Right lobe of liver (tissue), 6 donors: ENCODE results near the gene CDO1. TPM values are rescaled to one million over a fixed set of nuclear protein-coding genes. Genes with fewer than 3 reads are reported as not detected.
"Not testable (repeated sequence)": the region's sequence is repeated elsewhere in the genome, so short reads cannot be mapped to it uniquely, and the experiment has no call there.

ENCODE experiments used
- ATAC-seq, 4 donors: fragments of 200-7000 bp; cut with Tn5 transposase; one replicate each; pipeline ENCODE4 v1.9.1; 2020; ENCODE audit warnings: mild to moderate bottlenecking in 4 of 4, moderate library complexity in 4 of 4
- DNase-seq, 3 donors: peaks; one replicate each; pipeline ENCODE4 v3.0.0-alpha.2; 2020
- H3K27ac ChIP-seq, 3 donors: fragments of 200-600 bp; one replicate each; pipeline ENCODE4 v1.8.0; 2022
- H3K27me3 ChIP-seq, 2 donors: fragments of 200-600 bp; one replicate each; pipeline ENCODE4 v1.8.0; 2022
- H3K36me3 ChIP-seq, 4 donors: fragments of 200-600 bp; sonication (generic) in 1 of 4; one replicate each; pipeline versions ENCODE4 v1.5.1 to v1.8.0; 2017 to 2022; ENCODE audit warnings: control low read depth in 1 of 4
- H3K4me1 ChIP-seq, 4 donors: fragments of 200-600 bp; sonication (generic) in 1 of 4; one replicate each; pipeline versions ENCODE4 v1.5.1 to v1.8.0; 2017 to 2022; ENCODE audit warnings: control low read depth in 1 of 4
- H3K4me3 ChIP-seq, 3 donors: fragments of 200-600 bp; one replicate each; pipeline ENCODE4 v1.8.0; 2022
- H3K9me3 ChIP-seq, 4 donors: fragments of 200-600 bp; sonication (generic) in 1 of 4; one replicate each; pipeline versions ENCODE4 v1.5.1 to v1.8.0; 2017 to 2022; ENCODE audit warnings: control low read depth in 1 of 4
- POLR2A ChIP-seq: fragments of 450-650 bp; IDR thresholded peaks from one replicate; pipeline ENCODE4 v1.6.1; 2017; ENCODE audit warnings: antibody characterized with exemption, mild to moderate bottlenecking
- WGBS: methylation state at CpG from one replicate; pipeline ENCODE4 v1.1.6; 2018; ENCODE audit warnings: low coverage, low lambda C conversion rate; ENCODE audit not compliant: insufficient coverage; ENCODE audit errors: missing lambda C conversion rate; 5-methylcytosine and 5-hydroxymethylcytosine counted together
- intact Hi-C, 2 donors: fragments of 100-400 bp; cut with DNase I; formaldehyde crosslinking; loops; one replicate each; pipeline versions ENCODE4 v1.11.2 to v1.14.1; 2022
- total RNA-seq, 6 experiments: library from RNA; depleted of rRNA in 2 of 6; stranded (reverse); fragments of >200 nt in 2 of 6; fragmentation: NEBNext Ultra II Directional in 3 of 6; extraction: Animal tissue kit (Norgen Biotek cat#: 25700) in 3 of 6; gene quantifications; one replicate each; pipeline versions ENCODE4 v1.1.0 to v1.2.4, GENCODE V29; 2016 to 2023
- TF ChIP-seq, protein P1 (sequence below), 4 donors: fragments of 200-600 bp in 3 of 4; fragments of 450-650 bp in 1 of 4; IDR thresholded peaks; one replicate each; pipeline versions ENCODE4 v1.5.1 to v1.8.0; 2016 to 2022; ENCODE audit warnings: antibody characterized with exemption in 4 of 4, mild to moderate bottlenecking in 2 of 4
- donor health status: DM: no; HTN: yes; CAD: no.
- donor health status: DM: no; HTN: no; CAD: no.
- donor health status: DM: no; HTN: no; CAD: no.
- donor health status: DM: no; HTN: yes; CAD: no.
- donor health status: DM: no; HTN: yes; CAD: no.

The CDO1 gene
- total RNA-seq, 6 experiments from 2014 or later: 98.9 to 260 (median 154) TPM

DNA sequence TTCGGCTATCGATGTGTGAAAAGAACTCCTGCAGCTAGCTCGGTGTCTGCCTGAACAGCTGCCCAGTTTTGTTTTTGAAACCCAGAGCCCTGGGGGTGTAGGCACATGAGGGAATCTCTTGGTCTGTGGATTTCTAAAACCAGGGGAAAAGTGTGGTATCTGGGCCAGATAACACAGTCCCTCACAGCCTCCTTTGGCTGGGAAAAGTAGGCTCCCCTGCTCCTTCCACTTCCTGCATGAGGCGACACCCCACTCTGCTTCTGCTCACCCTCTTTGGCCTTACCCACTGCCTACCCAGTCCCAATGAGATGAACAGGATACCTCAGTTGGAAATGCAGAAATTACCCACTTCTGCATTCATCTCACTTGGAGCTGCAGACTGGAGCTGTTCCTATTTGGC lies 9.5 kb upstream of the CDO1 start:
- ATAC-seq (no peak), DNase-seq (no peak)
- no peaks in the 10 kb centered on the region for H3K27me3 ChIP-seq
- H3K27ac ChIP-seq: no peak overlapping the region
- WGBS: 97% methylated on average over 3 of the region's 4 CpGs
- no peak overlapping the region for H3K4me3 ChIP-seq
- TF ChIP-seq, protein P1, sequence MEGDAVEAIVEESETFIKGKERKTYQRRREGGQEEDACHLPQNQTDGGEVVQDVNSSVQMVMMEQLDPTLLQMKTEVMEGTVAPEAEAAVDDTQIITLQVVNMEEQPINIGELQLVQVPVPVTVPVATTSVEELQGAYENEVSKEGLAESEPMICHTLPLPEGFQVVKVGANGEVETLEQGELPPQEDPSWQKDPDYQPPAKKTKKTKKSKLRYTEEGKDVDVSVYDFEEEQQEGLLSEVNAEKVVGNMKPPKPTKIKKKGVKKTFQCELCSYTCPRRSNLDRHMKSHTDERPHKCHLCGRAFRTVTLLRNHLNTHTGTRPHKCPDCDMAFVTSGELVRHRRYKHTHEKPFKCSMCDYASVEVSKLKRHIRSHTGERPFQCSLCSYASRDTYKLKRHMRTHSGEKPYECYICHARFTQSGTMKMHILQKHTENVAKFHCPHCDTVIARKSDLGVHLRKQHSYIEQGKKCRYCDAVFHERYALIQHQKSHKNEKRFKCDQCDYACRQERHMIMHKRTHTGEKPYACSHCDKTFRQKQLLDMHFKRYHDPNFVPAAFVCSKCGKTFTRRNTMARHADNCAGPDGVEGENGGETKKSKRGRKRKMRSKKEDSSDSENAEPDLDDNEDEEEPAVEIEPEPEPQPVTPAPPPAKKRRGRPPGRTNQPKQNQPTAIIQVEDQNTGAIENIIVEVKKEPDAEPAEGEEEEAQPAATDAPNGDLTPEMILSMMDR (IDR thresholded peaks at IDR 0.05): no peak
- no peak for TF ChIP-seq POLR2A
- intact Hi-C loops: no loop called here
- H3K4me1 ChIP-seq: peaks cover 0 to 16% (median 3%) of the 10 kb centered on the region in 4 donors
- peaks cover 0 to 8% (median 2%) of the 10 kb centered on the region in 4 donors for H3K36me3 ChIP-seq
- no peaks in the 10 kb centered on the region for H3K9me3 ChIP-seq

DNA sequence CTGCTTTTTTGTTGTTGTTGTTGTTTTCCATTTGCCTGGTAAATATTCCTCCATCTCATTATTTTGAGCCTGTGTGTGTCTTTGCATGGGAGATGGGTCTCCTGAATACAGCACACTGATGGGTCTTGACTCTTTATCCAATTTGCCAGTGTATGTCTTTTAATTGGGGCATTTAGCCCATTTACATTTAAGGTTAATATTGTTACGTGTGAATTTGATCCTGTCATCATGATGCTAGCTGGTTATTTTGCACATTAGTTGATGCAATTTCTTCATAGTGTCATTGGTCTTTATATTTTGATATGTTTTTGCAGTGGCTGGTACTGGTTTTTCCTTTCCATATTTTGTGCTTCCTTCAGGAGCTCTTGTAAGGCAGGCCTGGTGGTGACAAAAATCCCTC lies 8.5 kb upstream of the CDO1 start:
- no CpG with 5 or more reads among the region's 1 CpG for WGBS
- H3K4me3 ChIP-seq, H3K9me3 ChIP-seq, ATAC-seq, H3K27me3 ChIP-seq, H3K4me1 ChIP-seq, H3K36me3 ChIP-seq, intact Hi-C loops, DNase-seq, H3K27ac ChIP-seq: not testable (repeated sequence)

DNA sequence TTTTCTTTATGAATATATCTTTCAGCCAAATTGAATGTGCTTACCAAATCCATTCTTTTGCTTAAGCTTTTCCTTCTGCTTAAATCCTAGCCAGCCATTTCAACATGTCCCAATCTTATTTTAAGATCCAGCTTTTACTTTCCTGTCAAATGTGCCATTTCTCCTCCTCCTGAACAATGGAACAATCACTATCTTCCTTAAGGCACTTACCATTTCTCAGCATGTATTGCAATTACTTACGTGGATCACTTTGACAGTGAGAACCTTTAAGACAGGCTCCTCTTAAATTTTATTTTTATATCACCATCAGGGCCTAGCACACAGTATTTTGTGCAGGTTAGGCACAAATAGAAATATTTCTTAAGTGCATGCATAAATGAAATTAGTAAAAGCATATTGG lies 4.4 kb upstream of the CDO1 start:
- ATAC-seq: no peak
- 93% methylated on average over 1 of the region's 1 CpG for WGBS
- H3K4me3 ChIP-seq: no peak overlapping the region

GRCh38 chr5:115818821-115819220 lies 2.4 kb upstream of the CDO1 start:
- no peaks in the 10 kb centered on the region for H3K9me3 ChIP-seq
- ATAC-seq (no peak), DNase-seq (peak in 1 of 3 donors; percentile 42)
- peaks cover 0 to 17% (median 0%) of the 10 kb centered on the region in 4 donors for H3K4me1 ChIP-seq
- peak overlapping the region in 1 of 3 donors; percentile 40 for H3K27ac ChIP-seq
- H3K4me3 ChIP-seq: no peak overlapping the region
- TF ChIP-seq POLR2A: no peak
- TF ChIP-seq, protein P1 (IDR thresholded peaks at IDR 0.05): no peak
- intact Hi-C loops: no loop called here
- 93% methylated on average over 13 of the region's 18 CpGs for WGBS
- no peaks in the 10 kb centered on the region for H3K27me3 ChIP-seq
- no peaks in the 10 kb centered on the region for H3K36me3 ChIP-seq

More for the DNA sequence above, 4.4 kb upstream of the CDO1 start:
- no peak overlapping the region for H3K27ac ChIP-seq
- H3K9me3 ChIP-seq: no peaks in the 10 kb centered on the region
- H3K4me1 ChIP-seq: peaks cover 0 to 17% (median 0%) of the 10 kb centered on the region in 4 donors
- no peak for TF ChIP-seq POLR2A
- TF ChIP-seq, protein P1 (IDR thresholded peaks at IDR 0.05): no peak
- DNase-seq: no peak
- no peaks in the 10 kb centered on the region for H3K27me3 ChIP-seq
- intact Hi-C loops: no loop called here
- no peaks in the 10 kb centered on the region for H3K36me3 ChIP-seq

- peak overlapping the region in 2 of 3 donors; percentile 68 to 78 for H3K4me3 ChIP-seq
- no peak for DNase-seq
- intact Hi-C loops: no loop called here
- no peaks in the 10 kb centered on the region for H3K9me3 ChIP-seq
- H3K27me3 ChIP-seq: no peaks in the 10 kb centered on the region
- peak overlapping the region; percentile 83 to 96 (median 96) for H3K27ac ChIP-seq
- 39% methylated on average over 7 of the region's 7 CpGs for WGBS
- peaks cover 0 to 27% (median 1%) of the 10 kb centered on the region in 4 donors for H3K4me1 ChIP-seq
- ATAC-seq: no peak
- no peak for TF ChIP-seq POLR2A
- TF ChIP-seq, protein P1 (IDR thresholded peaks at IDR 0.05): no peak
- H3K36me3 ChIP-seq: peaks cover 0 to 2% (median 0%) of the 10 kb centered on the region in 4 donors
Observed at GRCh38 chr5:115817386-115817785, 927 bp upstream of the CDO1 start.
